IMR-90 (cell line): ENCODE results near the gene KBTBD4. TPM values are rescaled to one million over a fixed set of nuclear protein-coding genes. Genes with fewer than 3 reads are reported as not detected.

ENCODE experiments used
- ATAC-seq: fragments of 200-7000 bp; cut with Tn5 transposase; 2 replicates; pipeline ENCODE4 v1.9.1; 2020; ENCODE audit warnings: low read depth, mild to moderate bottlenecking, moderate library complexity
- BruUV-seq: library from RNA; stranded (reverse); fragments of 400-500 nt; replicated peaks from 2 replicates; lab custom pipeline; 2021; lab: Mats Ljungman, UMichigan
- CTCF ChIA-PET: fragments of 300-600 bp; formaldehyde crosslinking; extraction: SDS; loops from one replicate; lab custom pipeline; 2021; ENCODE audit warnings: antibody characterized with exemption; lab: Yijun Ruan, JAX
- POLR2A ChIA-PET: fragments of 300-600 bp; sonication (Branson Sonifier 250); formaldehyde crosslinking; loops from one replicate; lab custom pipeline; 2022; ENCODE audit warnings: antibody characterized with exemption; ENCODE audit not compliant: unreplicated experiment; lab: Charles Lee
- DNase-seq: peaks from one replicate; pipeline ENCODE4 v3.0.0; 2013
- H2AFZ ChIP-seq: replicated peaks from 2 replicates; pipeline ENCODE3; 2013; ENCODE audit warnings: low read length, mild to moderate bottlenecking; ENCODE audit not compliant: poor library complexity
- H2AK5ac ChIP-seq: 2 replicates; pipeline ENCODE4 v1.6.1; 2013; ENCODE audit warnings: low read depth, low read length, inconsistent platforms
- H2AK9ac ChIP-seq: replicated peaks from 2 replicates; pipeline ENCODE3; 2013; ENCODE audit warnings: mild to moderate bottlenecking, low read depth, low read length, moderate library complexity; ENCODE audit not compliant: poor library complexity
- H2BK120ac ChIP-seq: 2 replicates; pipeline ENCODE4 v1.6.1; 2013; ENCODE audit warnings: low read depth, low read length, inconsistent platforms
- H2BK15ac ChIP-seq: 3 replicates; pipeline ENCODE4 v1.6.1; 2013; ENCODE audit warnings: low read depth, low read length, inconsistent platforms
- H2BK20ac ChIP-seq: 2 replicates; pipeline ENCODE4 v1.6.1; 2013; ENCODE audit warnings: low read depth, mild to moderate bottlenecking, inconsistent platforms, low read length, moderate library complexity
- H2BK5ac ChIP-seq: 2 replicates; pipeline ENCODE4 v1.6.1; 2013; ENCODE audit warnings: mild to moderate bottlenecking, low read depth, low read length, inconsistent platforms; ENCODE audit not compliant: poor library complexity, severe bottlenecking
- H3K14ac ChIP-seq: replicated peaks from 2 replicates; pipeline ENCODE4 v1.6.1; 2013; ENCODE audit warnings: low read depth, low read length, inconsistent platforms
- H3K18ac ChIP-seq: 2 replicates; pipeline ENCODE4 v1.6.1; 2013; ENCODE audit warnings: low read depth, low read length, control low read depth
- H3K23ac ChIP-seq: 2 replicates; pipeline ENCODE4 v1.6.1; 2013; ENCODE audit warnings: low read depth, low read length, inconsistent platforms
- H3K27ac ChIP-seq: 2 replicates; pipeline ENCODE4 v1.5.1; 2013; ENCODE audit warnings: mild to moderate bottlenecking, control low read depth, low read length; ENCODE audit not compliant: insufficient read depth
- H3K27me3 ChIP-seq: 2 replicates; pipeline ENCODE4 v1.6.1; 2013; ENCODE audit warnings: low read length; ENCODE audit not compliant: control insufficient read depth, insufficient read depth
- H3K36me3 ChIP-seq: 2 replicates; pipeline ENCODE4 v1.6.1; 2013; ENCODE audit warnings: low read length, mixed read lengths; ENCODE audit not compliant: control insufficient read depth, insufficient read depth
- H3K4ac ChIP-seq: 2 replicates; pipeline ENCODE4 v1.6.1; 2013; ENCODE audit warnings: low read depth, low read length, inconsistent platforms
- H3K4me1 ChIP-seq: 2 replicates; pipeline ENCODE4 v1.6.1; 2013; ENCODE audit warnings: low read length, mixed read lengths; ENCODE audit not compliant: control insufficient read depth, insufficient read depth
- H3K4me2 ChIP-seq: 2 replicates; pipeline ENCODE4 v1.6.1; 2013; ENCODE audit warnings: low read depth, mild to moderate bottlenecking, control low read depth, low read length, moderate library complexity
- H3K4me3 ChIP-seq: 2 replicates; pipeline ENCODE4 v1.5.1; 2013; ENCODE audit warnings: low read depth, mild to moderate bottlenecking, control low read depth, low read length, moderate library complexity; ENCODE audit not compliant: insufficient read depth
- H3K56ac ChIP-seq: 2 replicates; pipeline ENCODE4 v1.6.1; 2013; ENCODE audit warnings: low read length, inconsistent platforms; ENCODE audit not compliant: insufficient read depth; ENCODE audit errors: extremely low read depth
- H3K79me1 ChIP-seq, 2 experiments: 2 replicates each; pipeline ENCODE4 v1.6.1; 2013; ENCODE audit warnings: low read length in 2 of 2, inconsistent platforms in 1 of 2, low read depth in 1 of 2
- H3K9ac ChIP-seq: 2 replicates; pipeline ENCODE4 v1.6.1; 2013; ENCODE audit warnings: low read depth, low read length, control low read depth
- H3K9me1 ChIP-seq: 2 replicates; pipeline ENCODE4 v1.6.1; 2013; ENCODE audit warnings: low read length, inconsistent platforms; ENCODE audit not compliant: insufficient read depth
- H3K9me3 ChIP-seq: 2 replicates; pipeline ENCODE4 v1.6.1; 2013; ENCODE audit warnings: low read length; ENCODE audit not compliant: control insufficient read depth, insufficient read depth
- H4K20me1 ChIP-seq: 2 replicates; pipeline ENCODE4 v1.6.1; 2013; ENCODE audit warnings: low read length, inconsistent platforms; ENCODE audit not compliant: insufficient read depth
- H4K5ac ChIP-seq: 2 replicates; pipeline ENCODE4 v1.6.1; 2013; ENCODE audit warnings: mild to moderate bottlenecking, low read depth, low read length, control low read depth
- H4K8ac ChIP-seq, 2 experiments: 2 replicates each; pipeline ENCODE4 v1.6.1; 2013; ENCODE audit warnings: low read depth in 2 of 2, low read length in 2 of 2, control low read depth in 1 of 2, inconsistent platforms in 1 of 2
- H4K91ac ChIP-seq: 2 replicates; pipeline ENCODE4 v1.6.1; 2013; ENCODE audit warnings: low read depth, low read length, inconsistent platforms; ENCODE audit not compliant: insufficient read depth
- BHLHE40 ChIP-seq: fragments of 150-350 bp; IDR thresholded peaks from 2 replicates; pipeline ENCODE4 v1.6.1; 2016; ENCODE audit warnings: mild to moderate bottlenecking, low read depth, low read length
- CEBPB ChIP-seq: IDR thresholded peaks from 2 replicates; pipeline ENCODE4 v1.6.1; 2012; ENCODE audit warnings: low read depth, low read length, improper control_type of control experiment
- CHD1 ChIP-seq: IDR thresholded peaks from 2 replicates; pipeline ENCODE4 v1.6.1; 2012; ENCODE audit warnings: low read depth, low read length, improper control_type of control experiment
- CTCF ChIP-seq: conservative IDR thresholded peaks from 2 replicates; pipeline ENCODE4 v1.5.1; 2012; ENCODE audit warnings: mild to moderate bottlenecking, low read depth, low read length, improper control_type of control experiment
- ELK1 ChIP-seq: fragments of 150-350 bp; IDR thresholded peaks from 2 replicates; pipeline ENCODE4 v1.6.1; 2016; ENCODE audit warnings: low read depth, mild to moderate bottlenecking, low read length, moderate library complexity, borderline replicate concordance
- FOS ChIP-seq: fragments of 150-350 bp; IDR thresholded peaks from 2 replicates; pipeline ENCODE4 v1.6.1; 2016; ENCODE audit warnings: low read depth, low read length
- MAFK ChIP-seq: IDR thresholded peaks from 2 replicates; pipeline ENCODE4 v1.6.1; 2012; ENCODE audit warnings: low read depth, low read length, improper control_type of control experiment
- MAZ ChIP-seq: IDR thresholded peaks from 2 replicates; pipeline ENCODE4 v1.6.1; 2012; ENCODE audit warnings: low read depth, mild to moderate bottlenecking, low read length, improper control_type of control experiment, moderate library complexity, borderline replicate concordance
- MXI1 ChIP-seq: IDR thresholded peaks from 2 replicates; pipeline ENCODE4 v1.6.1; 2012; ENCODE audit warnings: low read depth, mild to moderate bottlenecking, low read length, moderate library complexity, borderline replicate concordance
- NFE2L2 ChIP-seq: fragments of 150-350 bp; IDR thresholded peaks from 2 replicates; pipeline ENCODE4 v1.6.1; 2016; ENCODE audit warnings: low read depth, mild to moderate bottlenecking, low read length
- POLR2A ChIP-seq: IDR thresholded peaks from 2 replicates; pipeline ENCODE4 v1.6.1; 2012; ENCODE audit warnings: mild to moderate bottlenecking, low read depth, low read length
- RAD21 ChIP-seq: IDR thresholded peaks from 2 replicates; pipeline ENCODE4 v1.6.1; 2012; ENCODE audit warnings: low read length, improper control_type of control experiment
- RCOR1 ChIP-seq: IDR thresholded peaks from 2 replicates; pipeline ENCODE4 v1.6.1; 2012; ENCODE audit warnings: mild to moderate bottlenecking, low read length, improper control_type of control experiment; ENCODE audit not compliant: insufficient replicate concordance
- RFX5 ChIP-seq: IDR thresholded peaks from 2 replicates; pipeline ENCODE4 v1.8.0; 2012; ENCODE audit warnings: low read depth, mild to moderate bottlenecking, low read length, moderate library complexity
- SMC3 ChIP-seq: fragments of 150-350 bp; IDR thresholded peaks from 2 replicates; pipeline ENCODE4 v1.6.1; 2016; ENCODE audit warnings: low read depth, mild to moderate bottlenecking, antibody characterized with exemption, low read length, moderate library complexity
- USF2 ChIP-seq: fragments of 150-350 bp; IDR thresholded peaks from 2 replicates; pipeline ENCODE4 v1.6.1; 2017; ENCODE audit warnings: mild to moderate bottlenecking, antibody characterized with exemption, low read length, low read depth
- WGBS, 2 experiments: methylation state at CpG; one replicate each; pipeline versions ENCODE4 v1.1.5 to v1.1.7; 2013; ENCODE audit warnings: missing lambda C conversion rate in 2 of 2; ENCODE audit not compliant: insufficient read length in 1 of 2; ENCODE audit errors: extremely low coverage in 2 of 2; 5-methylcytosine and 5-hydroxymethylcytosine counted together
- dilution Hi-C: fragments of 300-500 bp; cut with HindIII; formaldehyde crosslinking; loops from one replicate; pipeline ENCODE4 v1.14.3; 2018; ENCODE audit warnings: low sequenced_read_pairs; ENCODE audit not compliant: unreplicated experiment
- in situ Hi-C: fragments of 300-500 bp; cut with MboI; formaldehyde crosslinking; loops from 3 replicates; pipeline ENCODE4 v1.14.3; 2019; ENCODE audit warnings: low sequenced_read_pairs, inconsistent platforms, mixed read lengths
- intact Hi-C: fragments of 100-400 bp; cut with micrococcal nuclease; formaldehyde crosslinking; loops from 2 replicates; pipeline ENCODE4 v1.10.0; 2022
- polyA plus RNA-seq, 3 experiments: library from polyadenylated mRNA; depleted of rRNA; stranded (reverse); fragments of >200 nt; gene quantifications; 2 replicates each; pipeline ENCODE4 v1.2.3, GENCODE V29; 2012; ENCODE audit warnings: low replicate concordance in 1 of 3
- total RNA-seq: library from RNA; depleted of rRNA; stranded (reverse); fragments of >200 nt; gene quantifications from 2 replicates; pipeline ENCODE4 v1.2.3, GENCODE V29; 2012

Gene KBTBD4
- total and polyA plus RNA-seq, 2 of the 4 experiments (the other 2 are of a cell fraction), result 14.9 to 41.6 TPM

- no TSS peak for BruUV-seq
- no peak overlapping the region for H3K4me2 ChIP-seq
- DNase-seq, result no peak
- no peak overlapping the region for H3K18ac ChIP-seq
- no peak overlapping the region for H3K27ac ChIP-seq
- no peak overlapping the region for H2AK5ac ChIP-seq
- no peak overlapping the region for H2BK15ac ChIP-seq
- dilution Hi-C loops, result no loop called here
- H3K27me3 ChIP-seq, result no peaks in the 10 kb centered on the region
- H3K9ac ChIP-seq, result no peak overlapping the region
- H4K8ac ChIP-seq, result no peak overlapping the region
- no peak overlapping the region for H2BK20ac ChIP-seq
- POLR2A ChIA-PET, result no interaction called here
- H2AK9ac ChIP-seq, result no peak overlapping the region
- H2AFZ ChIP-seq, result no peak overlapping the region
- 100% methylated on average over 2 of the region's 8 CpGs; no CpG with 5 or more reads in 1 of the 2 experiments for WGBS, 2 experiments
- H3K79me1 ChIP-seq, result 0 out of 4 replicates have a peak, but pooled peaks cover 0 to 3% of the 10 kb centered on the region in 2 experiments
- H3K36me3 ChIP-seq, result peaks cover 46% of the 10 kb centered on the region
- no peak overlapping the region for H4K5ac ChIP-seq
- no peak overlapping the region for H3K14ac ChIP-seq
- 0 out of 2 replicates have a peak, but pooled peaks cover 3% of the 10 kb centered on the region for H3K9me1 ChIP-seq
- no peak overlapping the region for H2BK120ac ChIP-seq
- intact Hi-C loops, result loop anchor here (10.0 kb wide), 1 partner anchor 199 kb away; no protein-coding TSS in a partner anchor
- CTCF ChIA-PET, result interaction anchor here (0.7 kb wide), 1 partner anchor 31 kb away, joined by 6 read pairs; no protein-coding TSS in a partner anchor
- TF ChIP-seq FOS, result no peak
- no peak for TF ChIP-seq CEBPB
- TF ChIP-seq POLR2A, result no peak
- TF ChIP-seq MAFK, result no peak
- TF ChIP-seq RCOR1, result no peak
- TF ChIP-seq CTCF, result no peak
- TF ChIP-seq ELK1, result no peak
- TF ChIP-seq SMC3, result no peak
- TF ChIP-seq RFX5, result no peak
- TF ChIP-seq BHLHE40, result no peak
- TF ChIP-seq RAD21, result no peak
- TF ChIP-seq MXI1, result no peak
- no peak for TF ChIP-seq CHD1
- no peak for TF ChIP-seq MAZ
- TF ChIP-seq NFE2L2, result no peak
- no peak for TF ChIP-seq USF2
- H4K91ac ChIP-seq, result no peak overlapping the region
- H3K23ac ChIP-seq, result no peak overlapping the region
- in situ Hi-C loops, result no loop called here
- H4K20me1 ChIP-seq, result no peaks in the 10 kb centered on the region
- ATAC-seq, result no peak
- no peaks in the 10 kb centered on the region for H3K9me3 ChIP-seq
- H3K4ac ChIP-seq, result no peak overlapping the region
- no peak overlapping the region for H3K56ac ChIP-seq
- no peak overlapping the region for H2BK5ac ChIP-seq
- H3K4me1 ChIP-seq, result no peaks in the 10 kb centered on the region
- H3K4me3 ChIP-seq, result no peak overlapping the region
Observed at GRCh38 chr11:47626234-47626633, 47.5 kb upstream of the KBTBD4 start.
